ACHN (cell line): ENCODE measurements around the gene NAT9.

ENCODE experiments used
- DNase-seq: peaks from one replicate; pipeline ENCODE4 v3.0.0-alpha.2; 2015
- in situ Hi-C: cut with HindIII; loops from 2 replicates; pipeline ENCODE4 v1.10.0; 2017; ENCODE audit warnings: low sequenced_read_pairs, low pct_ligation_motif_present, low pct_unique_long_range_greater_than_20kb

Gene NAT9

DNA sequence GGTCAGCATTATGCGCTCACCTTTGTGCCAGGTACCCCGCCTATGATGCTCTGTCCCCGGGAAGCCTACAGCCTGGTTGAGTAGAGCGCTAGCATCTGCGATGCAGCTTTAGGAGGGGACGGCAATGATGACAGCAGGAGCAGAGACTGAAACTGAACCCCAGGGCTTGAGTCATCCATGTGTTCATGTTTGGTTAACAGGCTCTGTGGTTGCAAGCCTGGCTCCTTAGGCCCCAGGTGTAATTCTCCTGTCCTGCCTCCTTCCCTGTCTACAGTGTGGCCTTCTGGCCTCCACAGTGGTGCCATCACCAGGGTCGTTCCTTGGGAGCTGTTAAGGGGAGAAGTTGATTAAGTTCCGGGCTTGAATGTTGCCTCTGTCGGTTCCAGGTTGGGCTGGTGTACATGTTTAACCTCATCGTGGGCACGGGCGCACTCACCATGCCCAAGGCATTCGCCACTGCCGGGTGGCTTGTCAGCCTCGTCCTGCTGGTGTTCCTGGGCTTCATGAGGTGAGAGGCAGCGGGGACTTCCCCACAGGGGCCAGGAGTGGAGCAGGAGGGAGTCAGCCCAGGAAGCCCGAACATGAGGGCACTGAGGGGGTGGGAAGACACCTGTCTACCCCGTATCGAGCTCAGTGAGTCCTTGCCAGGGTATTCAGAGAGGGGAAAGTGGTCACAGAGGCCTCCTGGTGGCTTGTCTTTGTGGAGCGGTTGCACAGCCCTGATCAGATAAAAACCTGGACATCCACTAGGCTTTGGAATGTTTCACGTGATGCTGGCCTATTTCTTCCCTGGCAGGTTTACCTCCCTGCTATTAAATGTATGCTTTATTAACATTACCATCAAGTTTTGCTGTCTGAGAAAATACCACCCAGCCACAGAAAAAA is 9.2 kb upstream of the NAT9 start:
- no peak for DNase-seq
- in situ Hi-C loops: no loop called here

DNA sequence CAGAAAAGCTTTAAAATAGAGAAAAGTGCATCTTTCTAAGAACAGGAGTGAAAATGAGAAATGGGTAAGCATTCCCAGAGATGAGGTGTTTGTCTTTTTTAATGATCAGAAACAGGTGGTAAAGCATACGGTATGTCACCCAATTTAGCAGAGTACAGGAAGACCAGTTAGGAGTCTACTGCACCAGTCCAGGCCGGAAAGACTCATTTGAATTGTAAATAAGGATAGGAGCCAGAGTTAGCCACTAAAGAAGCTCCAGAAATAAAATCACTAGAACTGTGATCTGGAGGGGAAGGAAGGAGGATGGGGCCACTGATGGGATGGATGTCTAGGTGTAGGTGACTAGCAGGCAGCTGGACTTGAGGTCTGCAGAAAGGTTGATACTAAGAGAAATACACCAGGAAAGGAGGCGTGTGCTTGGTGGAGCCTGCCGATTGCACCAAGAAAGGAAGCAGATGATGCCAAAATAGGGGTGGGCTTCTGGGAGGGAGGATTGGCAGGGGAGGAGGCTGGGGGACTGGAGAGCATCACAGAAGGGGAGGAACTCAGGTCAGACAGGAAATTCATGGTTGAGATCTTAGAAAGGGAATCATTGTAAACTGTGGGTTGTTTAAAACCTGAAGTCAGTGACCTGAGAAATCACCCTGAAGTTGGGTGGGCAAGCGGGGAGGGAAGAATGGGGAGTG is 8.1 kb upstream of the NAT9 start:
- in situ Hi-C loops: no loop called here
- DNase-seq: no peak

DNA sequence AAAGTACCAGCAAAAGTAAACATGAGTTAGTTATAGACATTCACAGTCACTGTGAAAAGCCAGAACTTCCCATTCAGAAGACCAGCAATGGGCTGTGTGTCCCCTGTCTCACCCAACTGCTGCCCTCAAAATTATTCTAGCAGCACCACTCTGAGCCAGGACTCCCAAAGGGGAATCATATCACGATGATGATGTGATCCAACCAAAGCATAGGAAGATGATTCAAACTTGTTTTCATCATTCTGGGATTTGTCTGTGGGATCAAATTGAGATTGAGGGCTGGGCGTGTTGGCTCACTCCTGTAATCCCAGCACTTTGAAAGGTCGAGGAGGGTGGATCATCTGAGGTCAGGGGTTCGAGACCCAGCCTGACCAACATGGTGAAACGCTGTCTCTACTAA is 6.4 kb upstream of the NAT9 start:
- in situ Hi-C loops: no loop called here
- DNase-seq: no peak

DNA sequence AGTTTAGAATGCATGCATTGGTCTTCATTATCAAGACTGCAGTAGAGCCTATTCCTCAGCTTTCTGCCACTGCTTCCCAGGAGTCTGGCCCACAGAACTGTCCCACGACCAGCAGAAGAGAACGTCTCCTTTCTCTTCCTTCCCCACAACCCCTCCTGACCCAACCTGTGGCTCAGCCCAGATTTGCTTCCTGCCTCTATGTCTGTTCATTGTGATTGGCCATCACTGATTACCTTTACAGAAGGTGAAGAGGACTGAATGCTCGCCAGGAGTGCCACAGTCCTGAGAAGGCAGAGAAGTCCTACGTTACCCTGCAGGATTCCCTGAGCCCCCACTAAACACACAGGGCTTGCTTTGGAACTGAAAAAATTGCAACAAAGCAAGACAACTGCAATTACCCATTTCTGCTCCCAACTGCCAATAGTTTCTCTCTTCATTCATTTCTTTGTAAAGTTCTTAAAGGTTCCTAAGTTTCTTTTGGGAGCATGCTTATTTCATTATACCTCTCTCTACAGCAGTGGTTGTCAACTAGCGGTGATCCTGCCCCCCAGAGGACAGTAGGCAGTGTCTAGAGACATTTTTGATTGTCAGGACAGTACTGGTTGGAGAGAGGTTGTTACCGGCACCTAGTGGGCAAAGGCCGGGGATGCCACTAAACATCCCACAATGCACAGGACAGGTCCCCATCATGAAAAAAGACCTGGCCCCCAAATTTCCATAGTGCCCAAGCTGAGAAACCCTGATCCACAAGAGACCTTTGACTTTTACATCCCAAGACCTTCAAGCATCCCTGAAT is 4.5 kb upstream of the NAT9 start:
- in situ Hi-C loops: no loop called here
- DNase-seq: peak; percentile 74

DNA sequence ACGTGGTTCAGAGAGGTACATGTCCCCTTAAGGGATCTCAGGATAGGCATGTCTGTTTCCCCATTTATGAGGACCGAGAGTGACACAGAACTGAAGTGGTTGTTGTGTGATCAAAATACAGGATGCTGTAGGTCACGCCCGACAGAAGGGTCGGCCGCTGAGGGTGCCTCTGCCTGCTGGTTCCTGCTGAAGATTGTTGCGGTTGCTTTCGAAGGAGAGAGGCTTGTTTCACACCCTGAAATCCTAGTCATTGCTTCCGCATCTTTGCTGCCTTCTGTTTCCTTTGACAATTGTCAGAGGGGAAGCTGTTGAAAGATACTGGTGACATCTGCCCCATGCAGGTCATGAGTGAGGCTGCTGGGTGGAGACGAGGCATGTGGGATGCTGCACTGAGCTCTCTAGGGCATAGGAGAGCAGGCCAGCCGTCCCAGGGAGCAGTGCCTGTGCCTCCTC is 3.8 kb upstream of the NAT9 start:
- no peak for DNase-seq
- in situ Hi-C loops: no loop called here

DNA sequence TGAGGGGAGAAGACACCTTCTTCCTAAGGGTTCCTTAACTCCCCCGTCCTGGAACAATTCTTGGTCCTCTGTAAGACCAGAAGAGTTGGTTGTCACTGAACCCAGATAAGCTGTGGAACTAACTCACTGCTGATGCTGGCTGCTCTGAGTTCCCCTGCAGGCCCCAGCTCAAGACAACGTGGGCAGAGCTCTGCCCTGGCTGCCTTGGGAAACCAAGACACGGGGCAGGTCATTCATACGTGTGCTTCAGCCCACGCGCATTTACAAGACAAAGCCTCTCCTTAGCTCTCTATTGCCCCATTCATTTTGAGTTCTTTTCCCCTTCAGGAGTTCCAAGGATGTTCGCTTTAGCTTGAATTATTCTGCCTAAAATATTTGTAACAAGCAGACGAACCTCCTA is 3.4 kb upstream of the NAT9 start:
- in situ Hi-C loops: no loop called here
- DNase-seq: no peak

DNA sequence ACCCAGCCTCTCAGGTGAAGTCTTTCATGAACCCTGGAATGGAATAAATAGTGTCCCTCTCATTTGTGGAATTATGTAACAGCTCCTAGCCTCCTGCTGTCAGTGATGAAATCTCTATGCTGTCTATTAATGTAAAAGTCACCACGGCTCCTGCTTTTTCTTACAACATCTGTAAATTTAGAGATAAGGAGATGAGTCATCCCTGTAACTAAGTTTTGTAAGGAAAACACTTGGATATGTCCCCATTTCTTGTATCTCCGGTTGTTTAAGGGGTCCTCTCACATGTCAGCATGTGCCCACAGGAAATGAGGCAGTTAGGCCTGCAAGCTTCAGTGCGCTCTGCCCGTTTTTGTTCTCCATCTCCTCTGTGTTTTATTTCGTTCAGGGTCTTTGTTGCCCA is 2.8 kb upstream of the NAT9 start:
- in situ Hi-C loops: no loop called here
- DNase-seq: no peak

DNA sequence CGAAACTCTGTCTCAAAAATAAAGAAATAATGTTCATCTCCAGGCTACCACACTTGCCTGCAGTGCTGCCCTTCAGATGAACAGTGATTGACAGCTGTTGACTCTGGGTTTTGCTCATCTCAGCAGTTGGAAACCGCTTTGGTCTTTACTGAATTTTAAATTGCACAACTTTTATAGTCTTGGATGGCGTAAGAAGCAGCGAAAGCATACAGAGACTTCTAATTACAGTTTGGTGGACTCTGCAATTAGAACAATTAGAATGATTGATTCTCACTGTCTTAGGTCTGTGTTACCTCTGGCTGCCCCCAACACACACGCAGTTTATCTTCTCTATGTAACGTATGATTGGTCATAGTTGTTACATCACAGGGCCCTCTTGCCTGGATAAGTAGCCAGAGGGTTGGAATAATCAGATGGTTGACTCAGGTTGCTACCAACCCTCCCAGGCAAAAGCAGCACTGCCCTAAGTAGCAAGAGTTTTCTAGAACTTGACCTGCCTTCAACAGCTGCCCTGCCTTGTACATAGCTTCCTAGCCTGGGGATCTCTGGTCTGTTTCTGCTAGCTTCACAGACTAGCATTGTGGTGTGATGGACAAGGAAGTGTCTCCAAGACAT is 1.9 kb upstream of the NAT9 start:
- no peak for DNase-seq
- in situ Hi-C loops: no loop called here

DNA sequence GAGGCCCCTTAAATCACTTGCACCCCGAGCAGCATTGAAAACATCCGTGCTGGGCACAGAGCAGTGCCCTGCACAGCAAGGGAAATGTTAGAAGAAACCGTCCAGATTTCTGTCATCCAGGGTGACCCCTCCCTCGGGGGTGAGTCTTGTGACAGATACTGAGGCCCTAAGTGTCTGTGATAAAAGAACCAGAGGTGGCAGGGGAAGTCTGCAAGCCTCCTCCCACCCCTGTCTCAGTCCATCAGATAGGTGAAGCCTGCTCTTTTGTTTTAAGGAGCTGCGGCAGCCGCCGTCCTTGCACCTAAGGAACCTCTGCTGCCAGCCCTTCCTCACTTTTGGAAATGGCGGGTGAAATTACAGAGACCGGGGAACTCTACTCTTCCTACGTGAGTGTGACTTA is 845 bp upstream of the NAT9 start:
- in situ Hi-C loops: no loop called here
- no peak for DNase-seq

DNA sequence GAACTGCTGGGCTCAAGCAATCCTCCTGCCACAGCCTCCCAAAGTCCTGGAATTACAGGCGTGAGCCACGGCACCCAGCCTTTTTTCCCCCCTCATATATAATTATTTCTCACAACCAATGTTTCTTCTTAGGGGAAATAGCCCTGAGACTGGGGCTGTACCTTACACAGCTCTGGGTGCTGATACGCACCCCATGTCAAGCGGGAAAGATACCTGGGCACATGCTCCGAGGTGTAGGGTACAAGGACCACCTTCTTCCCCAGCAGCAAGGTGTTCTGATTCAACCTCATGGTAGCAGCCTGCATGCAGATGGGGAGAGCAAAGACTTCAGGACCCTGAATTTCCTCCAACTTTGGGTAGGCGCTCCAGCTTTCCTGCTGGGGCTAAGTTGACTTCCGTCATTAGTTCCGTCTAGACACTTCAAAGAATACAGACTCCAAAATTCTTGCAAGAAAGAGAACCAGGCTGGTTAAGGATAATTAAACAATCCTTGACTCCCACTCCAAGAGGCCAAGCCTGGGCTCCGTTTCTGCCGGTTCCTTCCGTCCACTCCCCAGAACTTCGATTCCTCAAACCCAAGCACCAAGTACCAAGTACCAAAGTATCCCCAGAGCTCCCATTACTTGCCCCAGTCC is 619 bp downstream of the NAT9 start:
- no peak for DNase-seq
- in situ Hi-C loops: no loop called here

DNA sequence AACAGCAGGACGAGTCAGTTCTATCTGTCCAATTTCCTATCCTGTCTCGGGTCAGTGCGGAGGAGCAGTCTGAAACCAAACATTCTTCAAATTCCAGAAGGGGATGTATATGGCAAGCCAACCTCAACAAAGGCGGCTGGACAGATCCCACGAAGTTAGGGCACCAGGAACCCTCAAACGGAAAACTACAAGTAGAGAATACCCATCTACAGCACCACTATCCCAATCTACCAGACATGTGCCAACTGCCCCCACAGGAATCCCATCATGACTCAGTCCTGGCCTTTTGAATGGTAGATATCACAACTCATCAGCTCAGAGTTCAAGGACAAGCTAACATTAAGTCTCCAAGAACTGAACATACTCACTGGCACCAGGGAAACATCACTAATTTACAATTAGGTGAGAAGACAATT is 2.3 kb downstream of the NAT9 start:
- in situ Hi-C loops: no loop called here
- DNase-seq: no peak

DNA sequence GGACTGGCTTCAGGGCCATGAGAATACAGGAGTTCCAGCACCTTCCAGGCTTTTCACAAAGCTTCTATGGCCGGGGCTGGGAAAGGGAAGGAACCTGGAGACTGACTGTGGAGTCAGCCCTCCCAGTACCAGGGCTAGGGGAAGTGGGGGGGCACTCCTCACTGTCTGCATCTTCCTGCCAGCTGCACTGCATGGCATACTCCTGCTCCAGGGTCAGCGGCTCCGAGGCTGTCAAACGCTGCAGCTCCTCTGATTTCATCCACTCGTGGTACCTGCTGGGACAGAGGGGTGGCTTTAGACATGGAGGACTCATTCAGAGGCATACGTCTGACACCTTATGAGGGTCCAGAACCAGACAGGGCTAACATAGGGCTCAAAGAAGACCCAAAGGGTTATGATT is 2.7 kb downstream of the NAT9 start:
- in situ Hi-C loops: no loop called here
- DNase-seq: no peak

DNA sequence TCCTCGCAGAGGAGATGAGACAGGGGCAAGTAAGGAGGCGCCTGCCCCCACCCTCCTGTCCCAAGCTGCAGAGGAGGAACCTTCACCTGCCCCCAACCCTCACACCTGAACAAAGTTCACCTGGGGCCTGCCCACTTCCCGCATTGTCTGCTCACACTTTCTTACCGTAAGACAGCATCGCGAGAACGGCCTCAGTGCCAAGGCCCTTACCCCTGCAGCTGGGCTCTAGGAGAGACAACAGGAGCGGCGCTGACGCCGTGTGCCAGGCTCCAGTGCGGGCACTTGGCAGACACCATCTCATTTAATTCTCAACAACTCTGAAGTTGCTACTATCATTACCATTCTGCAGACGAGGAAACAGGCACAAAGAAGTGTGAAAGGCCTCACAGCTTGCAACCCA is 4.1 kb downstream of the NAT9 start:
- in situ Hi-C loops: no loop called here
- no peak for DNase-seq

DNA sequence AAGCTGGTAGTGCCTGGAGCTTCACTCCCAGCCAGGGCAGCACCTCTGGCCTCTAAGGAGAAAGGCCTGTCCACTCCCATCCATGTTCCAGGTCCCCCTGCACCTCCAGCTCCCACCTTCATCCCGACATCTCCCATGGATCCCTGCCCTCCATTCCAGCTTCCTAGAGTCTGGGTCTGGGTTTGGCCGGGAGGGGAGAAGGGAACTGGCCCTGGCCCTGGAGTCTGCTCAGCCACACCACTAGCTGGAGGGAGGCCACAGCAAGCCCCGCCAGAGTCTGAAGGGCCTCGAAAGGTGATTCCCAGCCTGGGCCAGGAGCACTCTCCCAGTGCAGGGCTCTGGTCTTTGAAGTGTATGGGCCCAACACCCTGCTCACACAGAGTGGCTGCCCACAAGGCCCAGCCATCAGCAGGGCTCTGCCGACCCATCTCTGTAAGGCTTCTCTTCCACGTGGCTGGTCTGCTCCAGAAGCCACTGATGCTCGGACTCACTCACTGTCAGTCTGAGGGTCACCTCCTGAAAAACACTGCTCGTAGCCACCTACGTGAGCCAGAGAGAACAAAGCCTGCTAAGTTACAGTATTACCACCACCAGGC is 4.7 kb downstream of the NAT9 start:
- no peak for DNase-seq
- in situ Hi-C loops: no loop called here

DNA sequence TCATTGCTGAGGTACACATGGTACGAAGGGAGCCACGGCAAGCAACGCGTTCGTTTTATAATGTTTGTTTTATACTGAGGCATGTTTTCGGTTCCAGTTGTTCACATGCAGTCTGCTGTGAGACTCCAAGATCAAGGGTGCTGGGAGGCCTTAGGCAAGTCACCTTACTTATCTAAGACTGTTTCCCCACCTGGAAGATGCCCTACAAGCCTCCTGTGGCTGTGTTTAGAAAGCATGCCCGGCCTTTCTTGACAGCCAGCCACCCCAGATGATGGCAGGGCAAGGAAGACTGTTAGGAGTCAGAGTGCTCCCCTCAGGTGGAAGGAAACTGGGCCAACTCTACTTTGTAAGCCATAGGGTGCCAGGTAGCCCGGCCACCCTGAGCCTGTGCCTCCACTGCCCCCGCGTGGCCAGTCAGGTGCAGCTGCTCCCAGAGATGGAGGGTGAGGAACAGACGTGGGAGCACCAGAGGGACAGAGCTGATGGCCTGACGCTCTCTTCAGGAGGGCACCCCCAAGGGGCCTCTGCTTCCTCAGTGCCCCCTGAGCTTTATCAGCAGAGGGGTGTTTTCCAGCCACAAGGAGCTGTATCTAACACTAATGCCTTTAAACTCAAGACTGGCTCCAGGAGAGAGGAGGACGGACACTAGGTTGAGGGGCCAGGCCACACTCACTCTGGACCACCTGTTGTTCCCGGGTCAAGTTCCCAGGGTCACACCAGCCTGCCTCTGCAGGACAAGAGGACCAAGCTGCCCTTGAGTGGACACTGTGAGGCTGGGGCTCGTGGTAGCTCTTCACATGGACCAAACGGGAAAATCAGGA is 5.4 kb downstream of the NAT9 start:
- peak; percentile 60 for DNase-seq
- in situ Hi-C loops: no loop called here

DNA sequence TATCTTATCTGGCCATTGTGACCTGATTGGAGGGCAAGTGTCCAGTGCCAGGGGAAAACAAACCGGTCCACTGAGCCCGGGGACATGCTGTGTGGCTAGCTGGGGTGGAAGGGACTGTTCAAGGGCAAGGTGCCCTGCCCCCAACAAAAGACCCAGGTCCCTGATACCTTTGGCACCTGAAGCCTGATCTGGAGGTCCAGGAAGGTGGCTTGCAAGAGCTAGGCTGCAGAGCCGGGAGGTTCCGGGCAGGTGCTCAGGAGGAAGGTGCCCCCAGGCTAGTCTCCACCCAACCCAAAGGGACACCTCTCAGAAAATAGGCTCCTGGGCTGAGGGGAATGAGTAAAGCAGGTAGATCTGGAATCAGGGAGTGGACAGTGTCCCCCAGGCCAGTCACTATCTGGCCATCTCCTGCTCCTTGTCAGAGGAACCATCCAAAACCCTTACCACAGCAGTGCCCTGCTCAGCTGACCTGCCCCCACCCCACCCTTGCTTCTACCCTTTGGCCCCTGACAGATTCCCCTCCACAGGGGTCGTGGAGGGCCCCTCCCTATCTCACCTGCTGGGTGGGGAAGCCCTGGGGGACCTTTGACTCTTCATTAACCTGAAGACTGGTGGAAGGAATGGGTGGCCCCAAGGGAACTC is 6.2 kb downstream of the NAT9 start:
- no peak for DNase-seq
- in situ Hi-C loops: no loop called here

DNA sequence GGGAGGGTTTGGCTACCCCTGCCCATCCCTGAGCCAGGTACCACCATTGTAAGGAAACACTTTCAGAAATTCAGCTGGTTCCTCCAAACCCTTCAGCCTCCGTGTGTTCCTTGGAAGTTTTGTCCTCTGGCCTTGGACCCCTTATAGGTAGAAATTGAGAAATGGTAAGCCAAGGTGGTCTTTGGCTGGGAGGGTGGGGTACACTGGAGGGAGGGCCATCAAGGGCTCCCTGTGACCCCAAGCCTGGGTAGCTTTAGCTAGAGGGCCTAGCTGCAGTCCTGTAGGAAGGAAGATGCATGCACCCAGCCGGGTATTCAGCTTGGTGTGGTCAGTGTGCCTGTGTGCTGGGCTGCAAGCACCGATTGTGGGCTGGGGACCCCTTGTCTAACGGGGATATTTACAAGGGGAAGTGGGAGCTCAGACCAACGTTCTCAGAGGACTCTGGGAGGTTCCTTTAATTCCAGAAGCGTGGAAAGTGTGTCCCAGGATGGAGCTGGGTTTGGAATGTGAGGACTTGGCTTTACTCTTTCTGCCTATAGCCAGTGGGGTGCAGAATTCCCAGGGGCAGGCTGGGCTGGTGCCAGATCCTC is 6.8 kb downstream of the NAT9 start:
- in situ Hi-C loops: no loop called here
- DNase-seq: no peak
